HepG2 (cell line): ENCODE measurements around the gene ARHGAP5. TPM values are rescaled to one million over a fixed set of nuclear protein-coding genes. Genes with fewer than 3 reads are reported as not detected.

ENCODE experiments used
- ATAC-seq: fragments of 200-7000 bp; cut with Tn5 transposase; 3 replicates; pipeline ENCODE4 v1.9.1; 2020; ENCODE audit warnings: mild to moderate bottlenecking, moderate library complexity
- BruUV-seq: library from RNA; stranded (reverse); fragments of 400-500 nt; replicated peaks from 2 replicates; lab custom pipeline; 2021; lab: Mats Ljungman, UMichigan
- CTCF ChIA-PET: fragments of 300-600 bp; formaldehyde crosslinking; extraction: SDS; loops from one replicate; lab custom pipeline; 2021; ENCODE audit warnings: low total read pairs, inconsistent platforms, low intra/inter-chr PET ratio; lab: Yijun Ruan, JAX
- POLR2A ChIA-PET: fragments of 350-600 bp; sonication (Branson Sonifier 250); formaldehyde crosslinking; loops from one replicate; lab custom pipeline; 2020; ENCODE audit warnings: antibody characterized with exemption, inconsistent platforms; lab: Yijun Ruan, JAX
- DNase-seq: peaks from one replicate; pipeline ENCODE4 v3.0.0-alpha.2; 2015; ENCODE audit warnings: low spot score
- FAIRE-seq: peaks from 3 replicates; lab custom pipeline; 2011; peaks lifted over from hg19 to GRCh38; lab: Jason Lieb, UNC
- H2AFZ ChIP-seq: one replicate; pipeline ENCODE4 v1.6.1; 2011; ENCODE audit warnings: low read length, inconsistent platforms
- H3K27ac ChIP-seq: fragments of 300-600 bp; 3 replicates; pipeline ENCODE4 v1.8.0; 2011; ENCODE audit warnings: mixed run types, mild to moderate bottlenecking, mixed read lengths, low read length, inconsistent platforms; ENCODE audit not compliant: insufficient read depth; ENCODE audit errors: extremely low read length
- H3K27me3 ChIP-seq, 2 experiments: fragments of 200-600 bp in 1 of 2; 2 replicates in 1 of 2; 3 replicates in 1 of 2; pipeline versions ENCODE4 v1.6.0 to v1.8.0; 2011; ENCODE audit warnings: low read length in 2 of 2, mild to moderate bottlenecking in 2 of 2, moderate library complexity in 2 of 2, inconsistent platforms in 1 of 2; ENCODE audit not compliant: insufficient read depth in 2 of 2, control insufficient read depth in 1 of 2
- H3K36me3 ChIP-seq, 2 experiments: fragments of 200-600 bp in 1 of 2; replicated peaks in 1 of 2; 2 replicates in 1 of 2; 3 replicates in 1 of 2; pipeline versions ENCODE4 v1.5.1 to v1.8.0; 2011; ENCODE audit warnings: low read length in 2 of 2, inconsistent platforms in 1 of 2; ENCODE audit not compliant: insufficient read depth in 2 of 2, control insufficient read depth in 1 of 2
- H3K4me1 ChIP-seq: 2 replicates; pipeline ENCODE4 v1.5.1; 2012; ENCODE audit warnings: low read length, inconsistent platforms; ENCODE audit not compliant: insufficient read depth
- H3K4me2 ChIP-seq: 2 replicates; pipeline ENCODE4 v1.6.0; 2011; ENCODE audit warnings: low read depth, low read length, inconsistent platforms
- H3K4me3 ChIP-seq, 3 experiments: fragments of 200-600 bp in 1 of 3; sonication (generic), shearing (Covaris generic) in 1 of 3; replicated peaks in 1 of 3; 2 replicates each; pipeline ENCODE4 v1.5.1; 2011 to 2016; ENCODE audit warnings: low read length in 3 of 3, inconsistent platforms in 2 of 3, low read depth in 2 of 3, mild to moderate bottlenecking in 2 of 3, control low read depth in 1 of 3, mixed read lengths in 1 of 3; ENCODE audit not compliant: insufficient read depth in 1 of 3
- H3K79me2 ChIP-seq: one replicate; pipeline ENCODE4 v1.6.1; 2011; ENCODE audit warnings: low read length, inconsistent platforms; ENCODE audit not compliant: insufficient read depth
- H3K9ac ChIP-seq: 2 replicates; pipeline ENCODE4 v1.6.0; 2011; ENCODE audit warnings: mild to moderate bottlenecking, low read depth, low read length, inconsistent platforms; ENCODE audit not compliant: insufficient read depth
- H3K9me3 ChIP-seq: 2 replicates; pipeline ENCODE4 v1.5.1; 2012; ENCODE audit warnings: mild to moderate bottlenecking, low read length
- H4K20me1 ChIP-seq: 2 replicates; pipeline ENCODE4 v1.6.0; 2011; ENCODE audit warnings: inconsistent platforms, mild to moderate bottlenecking, low read length, moderate library complexity; ENCODE audit not compliant: insufficient read depth
- ARNT ChIP-seq: fragments of 450-650 bp; IDR thresholded peaks from 2 replicates; pipeline ENCODE4 v1.6.1; 2017
- ATF3 ChIP-seq: sonication (generic); formaldehyde crosslinking; IDR thresholded peaks from 2 replicates; pipeline ENCODE4 v1.4.0; 2020; ENCODE audit warnings: missing genetic modification reagents
- FOXP4 ChIP-seq: sonication (generic); formaldehyde crosslinking; IDR thresholded peaks from 2 replicates; pipeline ENCODE4 v1.4.0; 2020; ENCODE audit warnings: missing genetic modification reagents
- HNRNPL ChIP-seq: fragments of 200-400 bp; formaldehyde crosslinking; IDR thresholded peaks from 2 replicates; pipeline ENCODE4 v1.6.1; 2017; ENCODE audit warnings: mild to moderate bottlenecking, low read depth, low read length
- KLF13 ChIP-seq: sonication (generic); formaldehyde crosslinking; IDR thresholded peaks from 2 replicates; pipeline ENCODE4 v1.4.0; 2020; ENCODE audit warnings: mild to moderate bottlenecking, missing genetic modification reagents
- MIER3 ChIP-seq: IDR thresholded peaks from 2 replicates; pipeline ENCODE4 v1.6.1; 2016; ENCODE audit warnings: missing compliant biosample characterization, borderline replicate concordance
- PHF21A ChIP-seq: sonication (generic); formaldehyde crosslinking; IDR thresholded peaks from 2 replicates; pipeline ENCODE4 v1.5.0; 2020; ENCODE audit warnings: mild to moderate bottlenecking, missing genetic modification reagents
- RARA ChIP-seq: IDR thresholded peaks from 2 replicates; pipeline ENCODE4 v1.6.1; 2016; ENCODE audit warnings: missing genetic modification reagents, missing compliant biosample characterization
- TGIF2 ChIP-seq: IDR thresholded peaks from 2 replicates; pipeline ENCODE4 v1.6.1; 2016; ENCODE audit warnings: control low read depth, missing compliant biosample characterization
- ZNF30 ChIP-seq: sonication (generic); formaldehyde crosslinking; IDR thresholded peaks from 2 replicates; pipeline ENCODE4 v1.5.0; 2020; ENCODE audit warnings: mild to moderate bottlenecking, missing genetic modification reagents
- ZNF34 ChIP-seq: sonication (generic); formaldehyde crosslinking; IDR thresholded peaks from 2 replicates; pipeline ENCODE4 v1.4.0; 2020; ENCODE audit warnings: mild to moderate bottlenecking, missing genetic modification reagents, borderline replicate concordance
- WGBS: methylation state at CpG from one replicate; pipeline ENCODE4 v1.1.6; 2017; ENCODE audit warnings: low lambda C conversion rate; 5-methylcytosine and 5-hydroxymethylcytosine counted together
- in situ Hi-C: cut with HindIII; loops from 2 replicates; pipeline ENCODE4 v1.10.0; 2017; ENCODE audit warnings: low pct_unique_long_range_greater_than_20kb; ENCODE audit not compliant: extremely low pct_ligation_motif_present
- intact Hi-C: fragments of 100-400 bp; cut with micrococcal nuclease; formaldehyde crosslinking; loops from one replicate; pipeline ENCODE4 v1.10.0; 2022; ENCODE audit not compliant: unreplicated experiment
- polyA plus RNA-seq, 8 experiments: library from polyadenylated mRNA; depleted of rRNA in 3 of 8; stranded (reverse) in 7 of 8; unstranded in 1 of 8; fragments of >200 nt; fragmentation: Illumina TruSeq in 4 of 8; extraction: Trizol in 4 of 8; gene quantifications; 2 replicates each; pipeline versions ENCODE4 v1.2.1 to v1.2.3, GENCODE V29; 2011 to 2016; ENCODE audit warnings: low read depth in 4 of 8, missing spikeins in 1 of 8, mixed read lengths in 1 of 8; ENCODE audit not compliant: insufficient read depth in 1 of 8
- total RNA-seq, 5 experiments: library from RNA; depleted of rRNA; stranded (reverse); fragments of >200 nt; fragmentation: Illumina TruSeq; extraction: Trizol; gene quantifications; 2 replicates each; pipeline ENCODE4 v1.2.3, GENCODE V29; 2016; ENCODE audit warnings: low read depth in 1 of 5
- TF ChIP-seq, protein P1 (sequence below): sonication (generic); formaldehyde crosslinking; IDR thresholded peaks from 2 replicates; pipeline ENCODE4 v1.4.0; 2020; ENCODE audit warnings: mild to moderate bottlenecking, low read depth, missing genetic modification reagents
- TF ChIP-seq, protein P2 (sequence below): sonication (generic); formaldehyde crosslinking; conservative IDR thresholded peaks from 2 replicates; pipeline ENCODE4 v1.5.0; 2020; ENCODE audit warnings: missing genetic modification reagents

Gene ARHGAP5
- total and polyA plus RNA-seq, 2 of the 13 experiments (the other 11 are each of a cell fraction or from before 2014, with no cell fraction given), result 33.7 to 144 TPM

DNA sequence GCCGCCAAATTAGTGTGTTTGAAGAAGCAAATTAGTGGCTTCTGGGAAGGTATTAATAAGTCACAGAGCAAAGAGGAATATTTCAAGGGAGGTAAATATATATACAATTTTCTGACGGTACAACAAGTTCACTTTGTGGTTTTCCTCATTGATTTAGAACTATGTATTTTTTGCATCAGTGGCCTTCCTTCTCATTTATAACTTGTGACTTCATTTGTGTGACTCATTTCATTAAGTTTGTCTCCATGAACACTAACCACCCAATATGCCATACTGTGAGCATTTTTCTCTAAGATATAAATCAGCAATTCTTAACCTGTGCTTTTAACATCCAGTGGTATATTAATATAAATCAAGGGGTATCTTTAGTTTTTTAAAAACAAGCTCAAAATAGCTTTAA, 29.3 kb upstream of the ARHGAP5 start:
- 0 out of 2 replicates have a peak, but pooled peaks cover 7% of the 10 kb centered on the region for H3K4me1 ChIP-seq
- no peak overlapping the region for H3K27ac ChIP-seq
- no peak overlapping the region for H3K4me2 ChIP-seq
- TF ChIP-seq KLF13 (CRISPR knock-in tag) (no peak), ZNF30 (CRISPR knock-in tag) (no peak), ATF3 (CRISPR knock-in tag) (no peak), ARNT (no peak), ZNF34 (CRISPR knock-in tag) (no peak)
- DNase-seq (no peak), FAIRE-seq (no peak), ATAC-seq (no peak)
- WGBS, result 33% methylated on average over 2 of the region's 2 CpGs
- BruUV-seq, result no TSS peak
- no peaks in the 10 kb centered on the region for H3K79me2 ChIP-seq
- no peaks in the 10 kb centered on the region for H3K36me3 ChIP-seq
- no peak overlapping the region for H3K4me3 ChIP-seq
- in situ Hi-C loops, result no loop called here
- ChIA-PET POLR2A (no interaction called here), CTCF (no interaction called here)
- no peaks in the 10 kb centered on the region for H3K9me3 ChIP-seq
- intact Hi-C loops, result no loop called here
- no peaks in the 10 kb centered on the region for H4K20me1 ChIP-seq
- no peak overlapping the region for H3K9ac ChIP-seq
- H3K27me3 ChIP-seq, result no peaks in the 10 kb centered on the region
- no peak overlapping the region for H2AFZ ChIP-seq

- H4K20me1 ChIP-seq, result no peaks in the 10 kb centered on the region
- intact Hi-C loops (no loop called here), in situ Hi-C loops (no loop called here)
- 10% methylated on average over 4 of the region's 4 CpGs for WGBS
- H3K36me3 ChIP-seq, result no peaks in the 10 kb centered on the region
- H3K27me3 ChIP-seq, result no peaks in the 10 kb centered on the region
- H3K79me2 ChIP-seq, result no peaks in the 10 kb centered on the region
- no peak overlapping the region for H3K27ac ChIP-seq
- ChIA-PET POLR2A (no interaction called here), CTCF (no interaction called here)
- no peak overlapping the region for H3K9ac ChIP-seq
- ATAC-seq, result peak; percentile 33; the same call in 1 of the 3 replicates
- no peak overlapping the region for H2AFZ ChIP-seq
- H3K4me2 ChIP-seq, result no peak overlapping the region
- FAIRE-seq, result no peak
- BruUV-seq, result no TSS peak
- 0 out of 2 replicates have a peak, but pooled peaks cover 4% of the 10 kb centered on the region for H3K9me3 ChIP-seq
- H3K4me1 ChIP-seq, result 0 out of 2 replicates have a peak, but pooled peaks cover 7% of the 10 kb centered on the region
- H3K4me3 ChIP-seq, result no peak overlapping the region
- DNase-seq, result no peak
- no peak for TF ChIP-seq RARA
- TF ChIP-seq FOXP4, result no peak
- TF ChIP-seq MIER3 (CRISPR knock-in tag), result no peak
- TF ChIP-seq HNRNPL, result no peak
- no peak for TF ChIP-seq TGIF2 (CRISPR knock-in tag)
- TF ChIP-seq, protein P1, sequence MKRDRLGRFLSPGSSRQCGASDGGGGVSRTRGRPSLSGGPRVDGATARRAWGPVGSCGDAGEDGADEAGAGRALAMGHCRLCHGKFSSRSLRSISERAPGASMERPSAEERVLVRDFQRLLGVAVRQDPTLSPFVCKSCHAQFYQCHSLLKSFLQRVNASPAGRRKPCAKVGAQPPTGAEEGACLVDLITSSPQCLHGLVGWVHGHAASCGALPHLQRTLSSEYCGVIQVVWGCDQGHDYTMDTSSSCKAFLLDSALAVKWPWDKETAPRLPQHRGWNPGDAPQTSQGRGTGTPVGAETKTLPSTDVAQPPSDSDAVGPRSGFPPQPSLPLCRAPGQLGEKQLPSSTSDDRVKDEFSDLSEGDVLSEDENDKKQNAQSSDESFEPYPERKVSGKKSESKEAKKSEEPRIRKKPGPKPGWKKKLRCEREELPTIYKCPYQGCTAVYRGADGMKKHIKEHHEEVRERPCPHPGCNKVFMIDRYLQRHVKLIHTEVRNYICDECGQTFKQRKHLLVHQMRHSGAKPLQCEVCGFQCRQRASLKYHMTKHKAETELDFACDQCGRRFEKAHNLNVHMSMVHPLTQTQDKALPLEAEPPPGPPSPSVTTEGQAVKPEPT (CRISPR knock-in tag), result no peak
- TF ChIP-seq PHF21A (CRISPR knock-in tag), result no peak
- TF ChIP-seq, protein P2, sequence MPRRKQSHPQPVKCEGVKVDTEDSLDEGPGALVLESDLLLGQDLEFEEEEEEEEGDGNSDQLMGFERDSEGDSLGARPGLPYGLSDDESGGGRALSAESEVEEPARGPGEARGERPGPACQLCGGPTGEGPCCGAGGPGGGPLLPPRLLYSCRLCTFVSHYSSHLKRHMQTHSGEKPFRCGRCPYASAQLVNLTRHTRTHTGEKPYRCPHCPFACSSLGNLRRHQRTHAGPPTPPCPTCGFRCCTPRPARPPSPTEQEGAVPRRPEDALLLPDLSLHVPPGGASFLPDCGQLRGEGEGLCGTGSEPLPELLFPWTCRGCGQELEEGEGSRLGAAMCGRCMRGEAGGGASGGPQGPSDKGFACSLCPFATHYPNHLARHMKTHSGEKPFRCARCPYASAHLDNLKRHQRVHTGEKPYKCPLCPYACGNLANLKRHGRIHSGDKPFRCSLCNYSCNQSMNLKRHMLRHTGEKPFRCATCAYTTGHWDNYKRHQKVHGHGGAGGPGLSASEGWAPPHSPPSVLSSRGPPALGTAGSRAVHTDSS (CRISPR knock-in tag), result no peak
Observed at GRCh38 chr14:32049361-32050088, 27.6 kb upstream of the ARHGAP5 start.
